ENCODE data around the gene RAB14. TPM values are rescaled to one million over a fixed set of nuclear protein-coding genes. Genes with fewer than 3 reads are reported as not detected.

RAB14 gene
- total and polyA plus RNA-seq, 10 of the 15 experiments (the other 5 are each of a cell fraction or from before 2014, with no cell fraction given), result 16.7 to 59.9 (median 25.4) TPM

DNA sequence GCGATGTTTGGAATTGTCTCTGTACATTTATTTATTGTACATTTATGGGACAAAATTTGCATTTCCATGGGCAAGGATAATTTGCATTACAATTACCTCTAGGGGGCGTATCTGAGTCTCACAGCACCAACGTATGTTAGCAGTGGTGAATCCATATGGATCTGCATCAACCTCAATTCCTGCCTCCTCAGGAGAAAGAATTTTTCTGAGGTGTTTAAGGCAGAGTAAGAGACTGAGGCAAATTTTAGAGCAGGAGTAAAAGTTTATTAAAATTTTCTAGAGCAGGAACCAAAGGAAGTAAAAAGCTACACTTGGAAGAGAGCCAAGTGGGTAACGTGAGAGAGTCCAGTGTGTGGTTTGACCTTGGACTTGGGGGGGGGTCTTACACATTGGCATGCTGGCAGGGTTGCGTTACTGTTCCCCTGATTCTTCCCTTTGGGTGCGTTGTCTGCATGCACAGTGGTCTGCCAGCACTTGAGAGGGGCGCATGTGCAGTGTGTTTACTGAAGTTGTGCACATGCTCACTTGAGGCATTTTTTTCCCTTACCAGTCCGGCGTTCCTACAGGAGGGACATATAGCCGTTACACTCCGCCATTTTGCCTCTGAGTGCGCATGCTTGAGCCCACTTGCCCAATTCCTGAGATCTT is 21.0 kb upstream of the RAB14 start:
- Histone ChIP-seq H3K36me3 (ENCODE audit: control insufficient read depth in 2 of 2, insufficient read depth in 2 of 2, low read length in 1 of 2) (no peaks in the 10 kb centered on the region), H3K27ac (ENCODE audit: control insufficient read depth, insufficient read depth) (no peak overlapping the region), H4K20me1 (ENCODE audit: control insufficient read depth, insufficient read depth) (no peaks in the 10 kb centered on the region), H3K4me2 (ENCODE audit: control insufficient read depth, insufficient read depth) (no peak overlapping the region), H2AFZ (ENCODE audit: control insufficient read depth, low read depth, low read length) (no peak overlapping the region), H3K79me2 (ENCODE audit: control insufficient read depth, insufficient read depth, low read length) (no peaks in the 10 kb centered on the region), H3K4me1 (ENCODE audit: control insufficient read depth, insufficient read depth, low read length) (peaks cover 10% of the 10 kb centered on the region), H3K4me3 (no peak overlapping the region), H3K27me3 (replicated peaks in 1 of 2; ENCODE audit: control insufficient read depth in 2 of 2, insufficient read depth in 2 of 2, low read length in 1 of 2) (no peaks in the 10 kb centered on the region), H3K9me3 (replicated peaks; ENCODE audit: control insufficient read depth, insufficient read depth, low read length) (no peaks in the 10 kb centered on the region), H3K9ac (ENCODE audit: control insufficient read depth, insufficient read depth, low read length) (no peak overlapping the region)
- TF ChIP-seq MEF2A (IDR thresholded peaks at IDR 0.05; ENCODE audit: insufficient read depth, low read depth, low read length), result no peak
- TF ChIP-seq, protein P1, sequence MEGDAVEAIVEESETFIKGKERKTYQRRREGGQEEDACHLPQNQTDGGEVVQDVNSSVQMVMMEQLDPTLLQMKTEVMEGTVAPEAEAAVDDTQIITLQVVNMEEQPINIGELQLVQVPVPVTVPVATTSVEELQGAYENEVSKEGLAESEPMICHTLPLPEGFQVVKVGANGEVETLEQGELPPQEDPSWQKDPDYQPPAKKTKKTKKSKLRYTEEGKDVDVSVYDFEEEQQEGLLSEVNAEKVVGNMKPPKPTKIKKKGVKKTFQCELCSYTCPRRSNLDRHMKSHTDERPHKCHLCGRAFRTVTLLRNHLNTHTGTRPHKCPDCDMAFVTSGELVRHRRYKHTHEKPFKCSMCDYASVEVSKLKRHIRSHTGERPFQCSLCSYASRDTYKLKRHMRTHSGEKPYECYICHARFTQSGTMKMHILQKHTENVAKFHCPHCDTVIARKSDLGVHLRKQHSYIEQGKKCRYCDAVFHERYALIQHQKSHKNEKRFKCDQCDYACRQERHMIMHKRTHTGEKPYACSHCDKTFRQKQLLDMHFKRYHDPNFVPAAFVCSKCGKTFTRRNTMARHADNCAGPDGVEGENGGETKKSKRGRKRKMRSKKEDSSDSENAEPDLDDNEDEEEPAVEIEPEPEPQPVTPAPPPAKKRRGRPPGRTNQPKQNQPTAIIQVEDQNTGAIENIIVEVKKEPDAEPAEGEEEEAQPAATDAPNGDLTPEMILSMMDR (IDR thresholded peaks at IDR 0.05 in 2 of 3, conservative IDR thresholded peaks at IDR 0.05 in 1 of 3; ENCODE audit: control insufficient read depth in 2 of 3, extremely low read depth in 1 of 3, insufficient read depth in 1 of 3, low read depth in 3 of 3, low read length in 3 of 3), result peak; percentile 28 to 50 (median 37); a peak in 4 of 6 replicates
- TF ChIP-seq SMC3 (IDR thresholded peaks at IDR 0.05; ENCODE audit: borderline replicate concordance, low read length), result no peak
- 0 out of 2 replicates have a peak, but pooled peaks have one; percentile 7 for TF ChIP-seq RAD21 (IDR thresholded peaks at IDR 0.05; ENCODE audit: insufficient read depth, low read depth, low read length)
- ChIA-PET CTCF (interaction anchor here (0.6 to 4.4 kb wide), 6 partner anchors 9 to 97 kb away, joined by 3 to 32 read pairs (median 4); no protein-coding TSS in a partner anchor), SMC1A (ENCODE audit: uncharacterized antibody, unreplicated experiment) (interaction anchor here (2.1 kb wide), 1 partner anchor 13 kb away, joined by 5 read pairs; no protein-coding TSS in a partner anchor), RAD21 (ENCODE audit: unreplicated experiment) (no interaction called here), POLR2A (no interaction called here)
- ATAC-seq, result no peak
- in situ Hi-C loops (cut with MboI) (no loop called here), intact Hi-C loops (cut with micrococcal nuclease; ENCODE audit: unreplicated experiment) (no loop called here)
- no peak for DNase-seq (ENCODE audit: low read depth, low spot score)
- no TSS peak for BruUV-seq (replicated peaks)
- WGBS (ENCODE audit: insufficient coverage, insufficient replicate concordance, low lambda C conversion rate, missing lambda C conversion rate), result 77% methylated on average over 12 of the region's 12 CpGs
- no peak for FAIRE-seq
